Stimulated activated CD4-positive, alpha-beta T cell treated with anti-CD3 and anti-CD28 coated beads, Interleukin-4, amount 100 ng/mL, for 24 hours (primary cell): ENCODE data around the gene LRIT2.

ENCODE experiments used
- DNase-seq: peaks from one replicate; pipeline ENCODE4 v3.0.0-alpha.2; 2020

Gene LRIT2, protein sequence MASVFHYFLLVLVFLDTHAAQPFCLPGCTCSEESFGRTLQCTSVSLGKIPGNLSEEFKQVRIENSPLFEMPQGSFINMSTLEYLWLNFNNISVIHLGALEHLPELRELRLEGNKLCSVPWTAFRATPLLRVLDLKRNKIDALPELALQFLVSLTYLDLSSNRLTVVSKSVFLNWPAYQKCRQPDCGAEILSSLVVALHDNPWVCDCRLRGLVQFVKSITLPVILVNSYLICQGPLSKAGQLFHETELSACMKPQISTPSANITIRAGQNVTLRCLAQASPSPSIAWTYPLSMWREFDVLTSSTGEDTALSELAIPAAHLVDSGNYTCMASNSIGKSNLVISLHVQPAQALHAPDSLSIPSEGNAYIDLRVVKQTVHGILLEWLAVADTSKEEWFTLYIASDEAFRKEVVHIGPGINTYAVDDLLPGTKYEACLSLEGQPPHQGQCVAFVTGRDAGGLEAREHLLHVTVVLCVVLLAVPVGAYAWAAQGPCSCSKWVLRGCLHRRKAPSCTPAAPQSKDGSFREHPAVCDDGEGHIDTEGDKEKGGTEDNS

GRCh38 chr10:84225427-84226173 lies at the start of gene LRIT2:
LRIT2 (minus strand) TSS chr10:84225544; CDS start chr10:84225520, 24 bp downstream.
- no peak for DNase-seq

DNA sequence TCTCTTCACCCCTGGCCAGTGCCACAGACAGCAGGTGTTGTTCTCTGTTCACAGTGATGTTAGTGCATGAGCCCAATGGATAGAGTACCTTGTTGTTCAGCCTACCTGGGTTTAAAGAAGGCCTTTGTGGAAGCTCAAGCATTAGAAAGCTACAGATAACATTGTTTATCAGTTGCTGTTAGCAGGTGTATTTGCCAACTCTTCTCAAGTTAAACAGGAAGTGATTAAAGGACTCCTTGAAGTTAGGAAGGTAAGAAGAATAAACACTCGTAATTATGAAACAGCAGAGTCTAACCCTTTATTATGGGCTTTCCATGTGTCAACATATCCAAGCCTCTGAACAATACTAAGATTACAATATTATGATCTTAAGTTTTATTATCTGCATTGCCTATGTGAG lies 45.4 kb upstream of the LRIT2 start:
- DNase-seq = no peak

DNA sequence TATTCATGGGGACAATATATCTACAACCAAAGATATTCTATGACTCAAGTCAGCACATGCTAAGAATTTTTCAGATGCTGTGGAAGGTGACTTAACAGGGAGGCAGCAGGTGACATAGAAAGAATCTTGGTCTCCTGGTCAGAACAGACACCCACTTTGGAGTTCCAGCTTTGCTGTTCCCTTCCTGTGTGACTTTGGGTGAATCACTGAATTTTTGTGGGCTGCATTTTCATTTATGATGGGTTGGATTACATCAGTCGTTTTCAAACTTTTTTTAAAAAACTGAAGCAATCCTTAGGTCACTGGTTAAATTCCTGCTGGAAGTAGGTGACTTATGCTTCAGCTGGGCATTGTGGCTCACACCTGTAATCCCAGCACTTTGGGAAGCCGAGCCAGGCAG lies 44.4 kb upstream of the LRIT2 start:
- no peak for DNase-seq

GRCh38 chr10:84269162-84269561 lies 43.8 kb upstream of the LRIT2 start:
- DNase-seq = no peak

DNA sequence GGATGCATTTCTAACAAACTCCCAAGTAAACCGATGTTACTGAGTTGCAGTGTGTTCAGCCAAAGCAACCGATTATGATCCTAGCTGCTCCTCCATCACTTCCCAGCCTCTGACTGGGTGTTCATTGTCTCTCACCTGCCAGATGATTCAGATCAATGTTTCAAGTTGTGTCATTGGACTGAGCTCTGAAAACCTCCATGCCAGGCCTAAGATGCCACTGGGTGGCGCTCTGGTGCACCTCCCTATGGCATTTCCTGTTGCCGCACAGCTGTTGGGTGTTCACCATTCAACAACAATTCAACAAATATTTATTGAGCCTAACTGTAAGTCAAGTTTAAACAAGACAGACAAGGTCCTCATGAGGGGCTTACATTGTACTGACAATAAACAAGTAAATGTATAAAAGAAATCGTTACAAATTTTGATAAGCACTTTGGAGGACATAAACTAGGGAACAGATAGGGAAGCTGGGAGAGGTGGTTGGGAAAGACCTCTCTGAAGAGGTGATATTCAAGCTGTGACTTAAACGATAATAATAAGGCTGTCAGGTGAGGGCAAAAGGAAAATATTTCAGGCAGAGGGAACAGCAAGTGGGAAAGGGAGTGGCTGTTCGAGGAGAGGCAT lies 42.3 kb upstream of the LRIT2 start:
- DNase-seq = peak; percentile 71

DNA sequence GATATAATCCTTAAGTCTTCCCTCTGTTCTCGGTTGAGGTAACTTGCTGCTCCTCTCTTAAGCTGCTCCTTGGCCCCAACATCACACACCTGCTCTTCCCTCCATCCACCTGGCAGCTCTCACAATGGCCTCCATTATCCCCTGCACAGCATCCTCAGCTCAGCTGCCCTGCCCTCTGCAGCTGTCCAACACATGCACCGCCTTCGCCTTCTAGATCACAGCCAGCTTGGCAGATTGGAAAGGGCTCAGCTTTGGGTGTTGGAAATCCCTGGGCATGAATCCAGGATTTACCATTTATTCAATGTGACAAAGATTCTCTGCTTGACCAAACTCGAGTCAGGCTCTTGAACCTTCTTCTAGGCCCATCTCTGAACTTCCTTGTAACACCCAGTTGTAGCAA lies 40.1 kb upstream of the LRIT2 start:
- no peak for DNase-seq

- DNase-seq = peak; percentile 74
Measured at GRCh38 chr10:84264611-84265141, 39.3 kb upstream of the LRIT2 start.

DNA sequence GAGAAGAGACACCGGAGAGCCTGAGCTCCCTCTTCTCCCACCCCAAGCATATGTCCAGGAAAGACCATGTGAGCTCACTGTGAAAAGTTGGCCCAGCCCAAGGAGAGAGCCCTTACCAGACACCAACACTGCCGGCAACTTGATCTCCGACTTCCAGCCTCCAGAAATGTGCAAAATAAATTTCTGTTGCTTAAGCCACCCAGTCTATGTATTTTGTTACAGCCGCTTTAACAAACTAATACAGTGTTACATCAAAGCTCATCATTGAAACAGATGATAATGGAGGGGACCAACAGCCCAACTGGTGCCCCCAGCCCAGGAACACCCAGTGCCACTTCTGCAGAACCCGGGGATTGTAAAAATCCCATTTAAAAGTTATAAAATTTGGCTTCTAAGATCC lies 38.4 kb upstream of the LRIT2 start:
- DNase-seq = no peak

DNA sequence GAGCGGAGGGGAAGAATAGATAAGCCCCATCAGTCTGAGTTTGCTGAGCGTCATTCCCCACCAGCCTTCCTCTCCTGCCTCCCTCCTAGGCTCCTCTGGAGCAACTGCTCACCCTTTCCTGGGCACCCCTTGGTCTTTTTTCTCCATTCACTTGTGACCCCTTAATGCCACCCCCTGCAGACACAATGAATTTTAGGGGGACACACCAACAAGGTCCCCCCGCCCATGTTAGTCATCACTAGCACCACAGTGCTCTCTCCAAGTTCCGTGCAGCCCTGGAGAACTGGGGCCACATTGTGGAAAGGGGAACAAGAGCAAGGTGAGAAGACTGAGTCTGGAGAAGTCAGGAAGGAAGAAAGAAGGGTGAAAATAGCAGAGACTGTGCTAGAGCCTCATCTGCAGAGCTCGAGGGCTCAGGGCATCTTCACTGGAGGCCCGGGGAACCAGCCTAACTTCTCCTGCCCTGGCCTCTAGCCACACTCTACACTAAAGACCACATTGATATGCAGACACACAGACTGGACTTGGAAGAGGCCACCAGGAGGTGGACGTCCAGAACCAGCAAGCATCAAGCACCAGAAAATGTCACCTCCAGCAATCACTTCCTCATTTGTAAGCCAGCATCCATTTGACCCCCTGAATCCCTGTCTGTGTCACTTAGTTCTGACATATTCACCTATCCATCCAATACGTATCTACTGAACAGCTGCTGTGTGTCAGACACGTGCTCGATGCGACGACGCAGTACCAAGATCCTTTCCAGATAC lies 37.0 kb upstream of the LRIT2 start:
- no peak for DNase-seq

DNA sequence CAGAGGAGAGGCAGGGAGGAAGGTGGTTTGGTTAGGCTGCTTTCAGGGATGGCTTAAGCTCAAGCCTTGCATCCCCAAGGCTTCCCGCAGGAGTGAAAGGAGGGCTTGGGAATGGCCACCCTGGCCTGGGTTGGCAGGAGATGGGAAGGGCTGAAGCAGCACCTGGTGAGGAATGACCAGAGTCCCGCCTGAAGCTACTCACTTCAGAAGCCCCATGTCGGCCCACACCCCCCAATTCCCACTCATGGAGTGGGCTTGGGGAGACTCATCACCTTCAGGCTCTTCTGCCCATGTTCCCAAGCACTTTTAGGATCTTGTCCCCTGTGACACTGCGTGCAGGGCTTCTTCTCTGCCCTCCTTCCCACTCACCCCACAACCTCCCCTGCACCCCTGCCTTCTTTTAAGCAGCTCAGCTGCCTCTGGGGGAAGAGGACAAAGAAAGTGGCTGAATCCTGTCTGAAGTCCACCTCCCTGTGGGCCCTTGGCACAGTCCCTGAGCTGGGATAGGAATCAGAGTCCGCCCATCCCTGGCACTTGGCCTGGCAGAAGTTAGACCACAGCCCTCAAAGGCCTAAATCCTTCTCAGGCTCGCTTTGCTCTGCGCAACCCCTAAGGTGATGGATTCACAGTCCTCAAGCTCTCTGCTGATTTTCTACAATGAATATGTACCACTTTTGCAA lies 36.0 kb upstream of the LRIT2 start:
- DNase-seq = no peak

DNA sequence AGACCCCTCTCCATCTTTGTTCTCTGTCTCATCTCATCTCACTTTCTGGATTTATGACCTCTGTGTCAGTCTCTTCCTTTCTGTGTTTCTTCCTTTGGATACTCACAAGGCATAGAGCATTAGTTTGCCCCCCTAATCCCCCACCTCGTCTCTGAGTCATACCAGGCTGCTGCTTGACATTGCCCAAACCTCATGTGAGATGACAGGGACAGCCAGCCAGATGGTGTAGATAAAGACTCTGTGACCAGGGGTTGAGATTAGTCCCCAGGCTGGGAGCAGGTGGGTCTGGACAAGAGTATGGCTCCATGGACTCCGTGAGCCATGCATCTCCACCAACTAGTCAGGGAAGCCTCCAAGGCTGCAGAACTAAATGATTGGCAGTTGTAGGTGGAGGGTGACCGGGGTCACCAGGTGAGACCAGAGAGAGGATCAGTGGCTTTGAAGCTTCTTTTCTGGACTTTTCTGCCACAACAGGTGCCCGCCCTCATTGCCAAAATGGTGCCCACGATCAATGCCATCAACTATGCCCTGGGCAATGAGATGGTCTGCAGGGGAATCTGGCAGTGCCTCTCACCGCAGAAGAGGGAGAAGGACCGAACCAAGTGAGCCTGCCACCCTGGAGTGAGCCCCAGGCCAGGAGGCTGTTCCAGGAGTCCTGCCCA lies 32.8 kb upstream of the LRIT2 start:
- no peak for DNase-seq

DNA sequence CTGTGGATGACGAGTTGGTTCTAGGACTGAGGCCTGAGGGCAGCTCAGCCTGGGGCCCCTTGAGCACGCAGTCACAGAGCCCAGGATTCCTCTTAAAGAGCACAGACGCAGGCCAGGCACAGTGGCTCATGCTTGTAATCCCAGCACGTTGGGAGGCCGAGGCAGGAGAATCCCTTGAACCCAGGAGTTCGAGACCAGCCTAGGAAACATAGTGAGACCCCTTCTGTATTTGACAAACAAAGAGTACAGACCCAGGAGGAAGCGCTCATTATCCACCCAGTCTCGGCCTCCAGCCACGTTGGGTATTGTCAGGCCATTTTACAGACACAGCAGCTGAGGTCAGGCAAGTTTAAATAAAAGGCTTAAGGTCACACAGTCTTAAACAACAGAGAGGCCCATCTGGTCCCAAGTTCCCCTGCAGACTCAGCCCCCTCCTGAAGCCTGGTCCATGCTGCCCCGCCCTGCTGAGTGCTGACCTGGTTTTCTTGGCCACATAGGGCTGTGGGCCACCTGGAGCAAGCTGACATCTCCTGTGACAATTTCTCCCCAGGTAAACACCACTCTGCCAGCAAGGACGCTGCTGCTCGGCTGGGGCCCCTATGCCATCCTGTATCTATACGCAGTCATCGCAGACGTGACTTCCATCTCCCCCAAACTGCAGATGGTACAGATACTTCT lies 32.1 kb upstream of the LRIT2 start:
- DNase-seq = no peak

- DNase-seq = peak; percentile 45
Measured at GRCh38 chr10:84256510-84257342, 31.4 kb upstream of the LRIT2 start.

DNA sequence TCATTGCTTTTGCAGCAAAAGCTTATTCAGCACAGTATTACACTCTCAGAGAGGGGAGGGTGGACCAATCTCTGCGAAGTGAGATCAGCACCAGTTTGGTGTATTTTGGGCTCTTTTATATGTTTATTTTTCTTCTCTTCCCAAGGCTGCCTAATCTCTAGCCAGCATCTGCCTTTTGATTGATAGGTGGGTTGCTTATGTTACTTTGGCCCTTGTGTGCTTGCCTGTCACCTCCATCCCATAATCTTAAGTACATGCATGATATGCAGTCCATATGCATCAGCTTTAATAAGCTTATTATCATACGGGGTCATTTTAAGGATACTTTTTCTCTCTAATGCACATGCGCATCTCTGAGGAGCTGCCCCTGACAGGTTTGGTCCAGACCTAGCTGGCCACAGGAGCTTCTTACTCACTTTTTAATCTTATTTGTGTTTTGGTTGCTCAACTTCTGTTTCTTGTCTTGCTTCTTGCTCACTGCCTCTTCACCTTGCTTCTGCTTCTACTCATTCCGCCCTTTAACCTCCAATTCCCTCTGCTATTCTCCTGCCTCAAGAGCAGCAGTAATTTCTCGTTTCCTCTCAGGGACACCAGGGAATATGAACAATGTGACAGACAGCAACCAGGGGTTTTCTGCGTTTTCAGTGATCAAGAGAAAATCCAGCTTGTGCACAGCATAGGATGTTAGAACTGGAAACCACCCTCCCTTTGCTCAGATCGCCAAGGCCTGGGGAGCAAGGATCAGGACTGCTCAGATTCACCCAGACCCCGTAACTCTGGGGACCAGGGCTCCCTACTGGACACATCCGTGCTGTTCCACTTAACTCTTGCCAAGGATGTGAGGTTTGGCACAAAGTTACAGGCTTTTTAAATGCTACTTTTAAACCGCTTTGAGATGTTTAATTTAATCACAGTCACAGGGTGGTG lies 29.5 kb upstream of the LRIT2 start:
- no peak for DNase-seq

GRCh38 chr10:84248794-84249193 lies 23.4 kb upstream of the LRIT2 start:
- no peak for DNase-seq

DNA sequence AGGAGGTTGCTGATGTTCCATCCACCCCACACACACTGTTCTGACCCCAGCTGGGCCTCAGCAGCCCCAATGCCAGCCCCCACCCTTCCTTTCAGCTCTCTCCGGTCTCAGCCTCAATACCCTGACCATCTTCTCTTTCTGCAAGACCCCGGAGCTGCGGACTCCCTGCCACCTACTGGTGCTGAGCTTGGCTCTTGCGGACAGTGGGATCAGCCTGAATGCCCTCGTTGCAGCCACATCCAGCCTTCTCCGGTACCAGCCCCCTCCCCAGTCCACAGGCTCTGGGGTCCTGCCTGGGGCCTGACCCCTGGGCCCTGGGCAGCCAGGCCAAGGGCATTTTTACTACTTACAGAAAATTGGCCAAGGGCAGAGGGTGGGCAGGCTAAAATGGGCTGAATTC lies 22.2 kb upstream of the LRIT2 start:
- no peak for DNase-seq

- DNase-seq = no peak
Measured at GRCh38 chr10:84244651-84245270, 19.4 kb upstream of the LRIT2 start, which contains the start of gene RGR. RGR (plus strand) TSS chr10:84245053; CDS start chr10:84245091, 38 bp downstream.

- DNase-seq = no peak
Measured at GRCh38 chr10:84243759-84244158, 18.4 kb upstream of the LRIT2 start.
